A673 (cell line): ENCODE results near the gene TTN. TPM values are rescaled to one million over a fixed set of nuclear protein-coding genes. Genes with fewer than 3 reads are reported as not detected.

Source experiments
- BruUV-seq: library from RNA; stranded (reverse); fragments of 400-500 nt; replicated peaks from 2 replicates; lab custom pipeline; 2021; lab: Mats Ljungman, UMichigan
- CTCF ChIA-PET: fragments of 300-600 bp; sonication (Branson Sonifier 250); formaldehyde crosslinking; loops from one replicate; lab custom pipeline; 2022; ENCODE audit warnings: antibody characterized with exemption; lab: Charles Lee
- POLR2A ChIA-PET: fragments of 300-600 bp; sonication (Branson Sonifier 250); formaldehyde crosslinking; loops from one replicate; lab custom pipeline; 2022; ENCODE audit warnings: antibody characterized with exemption; ENCODE audit not compliant: low non-redundant PET; lab: Charles Lee
- DNase-seq: peaks from one replicate; pipeline ENCODE4 v3.0.0-alpha.2; 2015; ENCODE audit warnings: low spot score
- H3K27ac ChIP-seq: fragments of 200-600 bp; sonication (generic); 2 replicates; pipeline ENCODE4 v1.5.1; 2016; ENCODE audit warnings: mixed run types, low read depth, mild to moderate bottlenecking, mixed read lengths, antibody characterized with exemption, low read length; ENCODE audit not compliant: poor library complexity, severe bottlenecking
- H3K27me3 ChIP-seq: fragments of 200-600 bp; sonication (generic); replicated peaks from 2 replicates; pipeline ENCODE4 v1.6.1; 2017; ENCODE audit warnings: mixed run types, low read depth, mild to moderate bottlenecking, mixed read lengths, antibody characterized with exemption, low read length; ENCODE audit not compliant: insufficient read depth, poor library complexity
- H3K36me3 ChIP-seq: fragments of 200-600 bp; sonication (generic); 2 replicates; pipeline ENCODE4 v1.6.1; 2016; ENCODE audit warnings: mixed run types, mild to moderate bottlenecking, mixed read lengths, antibody characterized with exemption, low read length; ENCODE audit not compliant: insufficient read depth, poor library complexity, severe bottlenecking
- H3K4me1 ChIP-seq: fragments of 200-600 bp; sonication (generic); 2 replicates; pipeline ENCODE4 v1.6.1; 2017; ENCODE audit warnings: mixed run types, mild to moderate bottlenecking, mixed read lengths, antibody characterized with exemption, low read length; ENCODE audit not compliant: insufficient read depth, poor library complexity, severe bottlenecking
- H3K4me3 ChIP-seq: fragments of 200-600 bp; sonication (generic); 2 replicates; pipeline ENCODE4 v1.5.1; 2016; ENCODE audit warnings: low read depth, mixed run types, mild to moderate bottlenecking, mixed read lengths, low read length; ENCODE audit not compliant: poor library complexity, severe bottlenecking
- H3K9me3 ChIP-seq: fragments of 200-600 bp; sonication (generic); 2 replicates; pipeline ENCODE4 v1.6.1; 2016; ENCODE audit warnings: mixed run types, low read depth, mild to moderate bottlenecking, mixed read lengths, antibody characterized with exemption, low read length; ENCODE audit not compliant: poor library complexity, severe bottlenecking
- CTCF ChIP-seq: fragments of 300-800, 200-600 bp; sonication (generic); conservative IDR thresholded peaks from 2 replicates; pipeline ENCODE4 v1.5.1; 2017; ENCODE audit warnings: low read depth, mild to moderate bottlenecking, antibody characterized with exemption, low read length, moderate library complexity, mixed read lengths
- EZH2 ChIP-seq: fragments of 200-600 bp; sonication (generic); IDR thresholded peaks from 2 replicates; pipeline ENCODE4 v1.6.1; 2017; ENCODE audit warnings: borderline replicate concordance, low read depth, mild to moderate bottlenecking, mixed read lengths, antibody characterized with exemption, low read length; ENCODE audit not compliant: poor library complexity, severe bottlenecking
- intact Hi-C: fragments of 100-400 bp; cut with micrococcal nuclease; formaldehyde crosslinking; loops from one replicate; pipeline ENCODE4 v1.10.0; 2022; ENCODE audit not compliant: unreplicated experiment
- total RNA-seq: library from RNA; stranded (reverse); gene quantifications from 2 replicates; pipeline ENCODE4 v1.2.3, GENCODE V29; 2021

The TTN gene
- total RNA-seq, 1 experiment from 2014 or later = under 0.01 TPM

- H3K4me1 ChIP-seq = peaks cover 34% of the 10 kb centered on the region
- no TSS peak for BruUV-seq
- no peaks in the 10 kb centered on the region for H3K36me3 ChIP-seq
- peak; percentile 37 for DNase-seq
- H3K27ac ChIP-seq = no peak overlapping the region
- ChIA-PET CTCF (interaction anchor here (0.6 kb wide), 1 partner anchor 68 kb away, joined by 3 read pairs; no protein-coding TSS in a partner anchor), POLR2A (no interaction called here)
- no peak overlapping the region for H3K4me3 ChIP-seq
- intact Hi-C loops = loop anchor here (5.0 kb wide), 1 partner anchor 1525 kb away; the partner anchor contains the start of gene CWC22
- H3K27me3 ChIP-seq = no peaks in the 10 kb centered on the region
- no peak for TF ChIP-seq CTCF
- no peak for TF ChIP-seq EZH2
- H3K9me3 ChIP-seq = no peaks in the 10 kb centered on the region
Measured at GRCh38 chr2:178482437-178482836, 324.8 kb downstream of the TTN start.

GRCh38 chr2:178480227-178481181, 326.7 kb downstream of the TTN start, which contains the start of gene PLEKHA3:
TSS of gene PLEKHA3 (plus strand) at chr2:178480457. CDS start at chr2:178480870, 413 bp downstream.
- no peaks in the 10 kb centered on the region for H3K36me3 ChIP-seq
- H3K4me3 ChIP-seq = peak within 1 kb of the TSS; percentile 76
- peak; percentile 90 for DNase-seq
- intact Hi-C loops = loop anchor here (5.0 kb wide), 1 partner anchor 1527 kb away; the partner anchor contains the start of gene CWC22
- peak within 1 kb of the TSS; percentile 79 for H3K27ac ChIP-seq
- TF ChIP-seq EZH2 (no peak), CTCF (no peak)
- ChIA-PET POLR2A (no interaction called here), CTCF (no interaction called here)
- H3K4me1 ChIP-seq = peaks cover 34% of the 10 kb centered on the region
- no TSS peak for BruUV-seq
- no peaks in the 10 kb centered on the region for H3K27me3 ChIP-seq
- no peaks in the 10 kb centered on the region for H3K9me3 ChIP-seq

GRCh38 chr2:178479758-178480226, 327.4 kb downstream of the TTN start:
- CTCF ChIA-PET = no interaction called here
- intact Hi-C loops = loop anchor here (5.0 kb wide), 1 partner anchor 1528 kb away; the partner anchor contains the start of gene CWC22
- no peak for DNase-seq
- Histone ChIP-seq H3K27me3 (no peaks in the 10 kb centered on the region), H3K9me3 (no peaks in the 10 kb centered on the region), H3K4me1 (peaks cover 34% of the 10 kb centered on the region), H3K27ac (peak overlapping the region; percentile 79), H3K4me3 (peak overlapping the region; percentile 76), H3K36me3 (no peaks in the 10 kb centered on the region)
- BruUV-seq = no TSS peak
- no peak for TF ChIP-seq EZH2
- no peak for TF ChIP-seq CTCF
- POLR2A ChIA-PET = no interaction called here
